ENCODE data around the gene ZBTB18.

- TF ChIP-seq, protein P1, sequence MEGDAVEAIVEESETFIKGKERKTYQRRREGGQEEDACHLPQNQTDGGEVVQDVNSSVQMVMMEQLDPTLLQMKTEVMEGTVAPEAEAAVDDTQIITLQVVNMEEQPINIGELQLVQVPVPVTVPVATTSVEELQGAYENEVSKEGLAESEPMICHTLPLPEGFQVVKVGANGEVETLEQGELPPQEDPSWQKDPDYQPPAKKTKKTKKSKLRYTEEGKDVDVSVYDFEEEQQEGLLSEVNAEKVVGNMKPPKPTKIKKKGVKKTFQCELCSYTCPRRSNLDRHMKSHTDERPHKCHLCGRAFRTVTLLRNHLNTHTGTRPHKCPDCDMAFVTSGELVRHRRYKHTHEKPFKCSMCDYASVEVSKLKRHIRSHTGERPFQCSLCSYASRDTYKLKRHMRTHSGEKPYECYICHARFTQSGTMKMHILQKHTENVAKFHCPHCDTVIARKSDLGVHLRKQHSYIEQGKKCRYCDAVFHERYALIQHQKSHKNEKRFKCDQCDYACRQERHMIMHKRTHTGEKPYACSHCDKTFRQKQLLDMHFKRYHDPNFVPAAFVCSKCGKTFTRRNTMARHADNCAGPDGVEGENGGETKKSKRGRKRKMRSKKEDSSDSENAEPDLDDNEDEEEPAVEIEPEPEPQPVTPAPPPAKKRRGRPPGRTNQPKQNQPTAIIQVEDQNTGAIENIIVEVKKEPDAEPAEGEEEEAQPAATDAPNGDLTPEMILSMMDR (IDR thresholded peaks at IDR 0.05; ENCODE audit: poor library complexity) = no peak
- no peak for TF ChIP-seq EZH2 (IDR thresholded peaks at IDR 0.05; ENCODE audit: borderline replicate concordance)
Measured at GRCh38 chr1:244002721-244003120, 48.4 kb upstream of the ZBTB18 start.

All from hepatocyte (in vitro differentiated cells).